H9 (cell line): ENCODE measurements around the gene FYCO1. TPM values are rescaled to one million over a fixed set of nuclear protein-coding genes. Genes with fewer than 3 reads are reported as not detected.

Source experiments
- DNase-seq: peaks from one replicate; pipeline ENCODE4 v3.0.0-alpha.2; 2017
- H2AFZ ChIP-seq: one replicate; pipeline ENCODE4 v1.6.1; 2013; ENCODE audit warnings: mild to moderate bottlenecking, low read length, control low read depth, moderate library complexity
- H2AK5ac ChIP-seq: 2 replicates; pipeline ENCODE4 v1.6.1; 2013; ENCODE audit warnings: low read length, control low read depth, mixed read lengths; ENCODE audit not compliant: insufficient read length
- H2BK120ac ChIP-seq: one replicate; pipeline ENCODE4 v1.6.1; 2013; ENCODE audit warnings: low read depth, mild to moderate bottlenecking, low read length, control low read depth, inconsistent platforms; ENCODE audit not compliant: poor library complexity, severe bottlenecking
- H2BK12ac ChIP-seq: 2 replicates; pipeline ENCODE4 v1.6.1; 2013; ENCODE audit warnings: low read length, control low read depth, mixed read lengths, low read depth; ENCODE audit not compliant: insufficient read length
- H2BK15ac ChIP-seq: 2 replicates; pipeline ENCODE4 v1.6.1; 2013; ENCODE audit warnings: low read depth, low read length, control low read depth
- H2BK20ac ChIP-seq: one replicate; pipeline ENCODE4 v1.6.1; 2013; ENCODE audit warnings: low read depth, mild to moderate bottlenecking, low read length, control low read depth, inconsistent platforms; ENCODE audit not compliant: poor library complexity, severe bottlenecking
- H2BK5ac ChIP-seq: 2 replicates; pipeline ENCODE4 v1.6.1; 2013; ENCODE audit warnings: low read length, control low read depth, mixed read lengths; ENCODE audit not compliant: insufficient read length
- H3K14ac ChIP-seq: 2 replicates; pipeline ENCODE4 v1.6.1; 2013; ENCODE audit warnings: low read length, control low read depth; ENCODE audit not compliant: insufficient read depth
- H3K18ac ChIP-seq: 2 replicates; pipeline ENCODE4 v1.6.1; 2013; ENCODE audit warnings: low read depth, mild to moderate bottlenecking, mixed read lengths, low read length, control low read depth; ENCODE audit not compliant: insufficient read length
- H3K23ac ChIP-seq: 2 replicates; pipeline ENCODE4 v1.6.1; 2013; ENCODE audit warnings: low read length, control low read depth, mixed read lengths, low read depth; ENCODE audit not compliant: insufficient read length
- H3K23me2 ChIP-seq: 2 replicates; pipeline ENCODE4 v1.6.1; 2013; ENCODE audit warnings: low read depth, mild to moderate bottlenecking, mixed read lengths, low read length, control low read depth; ENCODE audit not compliant: insufficient read length, poor library complexity, severe bottlenecking
- H3K27ac ChIP-seq: 2 replicates; pipeline ENCODE4 v1.5.1; 2013; ENCODE audit warnings: low read length, control low read depth, mixed read lengths, low read depth; ENCODE audit not compliant: insufficient read length
- H3K27me3 ChIP-seq: 2 replicates; pipeline ENCODE4 v1.6.1; 2013; ENCODE audit warnings: low read length, control low read depth, inconsistent platforms; ENCODE audit not compliant: insufficient read depth
- H3K4ac ChIP-seq: 2 replicates; pipeline ENCODE4 v1.6.1; 2013; ENCODE audit warnings: low read depth, mild to moderate bottlenecking, control low read depth, inconsistent platforms, low read length, moderate library complexity
- H3K4me1 ChIP-seq: 2 replicates; pipeline ENCODE4 v1.6.1; 2013; ENCODE audit warnings: low read length, control low read depth, inconsistent platforms; ENCODE audit not compliant: insufficient read depth
- H3K4me2 ChIP-seq: 2 replicates; pipeline ENCODE4 v1.6.1; 2013; ENCODE audit warnings: low read length, control low read depth, mixed read lengths; ENCODE audit not compliant: insufficient read length, insufficient read depth
- H3K56ac ChIP-seq: 2 replicates; pipeline ENCODE4 v1.6.1; 2013; ENCODE audit warnings: low read depth, mild to moderate bottlenecking, mixed read lengths, low read length, control low read depth; ENCODE audit not compliant: insufficient read length
- H3K79me1 ChIP-seq: 2 replicates; pipeline ENCODE4 v1.6.1; 2013; ENCODE audit warnings: low read depth, mild to moderate bottlenecking, moderate library complexity, low read length, control low read depth, inconsistent platforms; ENCODE audit not compliant: insufficient read depth, poor library complexity, severe bottlenecking
- H3K79me2 ChIP-seq: 2 replicates; pipeline ENCODE4 v1.6.1; 2013; ENCODE audit warnings: low read length, control low read depth, inconsistent platforms; ENCODE audit not compliant: insufficient read depth
- H3K9ac ChIP-seq: 2 replicates; pipeline ENCODE4 v1.6.1; 2013; ENCODE audit warnings: low read length, control low read depth, mixed read lengths; ENCODE audit not compliant: insufficient read length; ENCODE audit errors: extremely low read depth
- H3K9me3 ChIP-seq: one replicate; pipeline ENCODE4 v1.6.1; 2013; ENCODE audit warnings: low read depth, low read length, inconsistent platforms; ENCODE audit not compliant: control insufficient read depth
- H3T11ph ChIP-seq: one replicate; pipeline ENCODE4 v1.6.1; 2013; ENCODE audit warnings: mild to moderate bottlenecking, low read length, control low read depth, inconsistent platforms
- H4K20me1 ChIP-seq: one replicate; pipeline ENCODE4 v1.6.1; 2013; ENCODE audit not compliant: control insufficient read depth, insufficient read length, insufficient read depth
- H4K5ac ChIP-seq: 2 replicates; pipeline ENCODE4 v1.6.1; 2013; ENCODE audit warnings: low read depth, mild to moderate bottlenecking, mixed read lengths, low read length, control low read depth; ENCODE audit not compliant: insufficient read length
- H4K8ac ChIP-seq: replicated peaks from 2 replicates; pipeline ENCODE4 v1.6.1; 2013; ENCODE audit warnings: low read length, control low read depth, mixed read lengths, low read depth; ENCODE audit not compliant: insufficient read length
- H4K91ac ChIP-seq: 2 replicates; pipeline ENCODE4 v1.6.1; 2013; ENCODE audit warnings: low read depth, mild to moderate bottlenecking, moderate library complexity, mixed read lengths, low read length, control low read depth; ENCODE audit not compliant: insufficient read length
- H3K27ac Mint-ChIP-seq, 3 experiments: 2 replicates in 2 of 3; 3 replicates in 1 of 3; pipeline ENCODE4 v1.8.0; 2020 to 2021; ENCODE audit warnings: mixed read lengths in 3 of 3, mild to moderate bottlenecking in 1 of 3, moderate library complexity in 1 of 3
- H3K27me3 Mint-ChIP-seq: 2 replicates; pipeline ENCODE4 v1.8.0; 2021; ENCODE audit warnings: low read depth, mild to moderate bottlenecking, moderate library complexity, mixed read lengths
- H3K36me3 Mint-ChIP-seq, 3 experiments: 2 replicates in 2 of 3; 3 replicates in 1 of 3; pipeline ENCODE4 v1.8.0; 2020 to 2021; ENCODE audit warnings: low read depth in 3 of 3, mixed read lengths in 3 of 3; ENCODE audit not compliant: insufficient read depth in 1 of 3
- H3K4me1 Mint-ChIP-seq, 2 experiments: 2 replicates each; pipeline ENCODE4 v1.8.0; 2020; ENCODE audit warnings: mixed read lengths in 2 of 2
- H3K4me3 Mint-ChIP-seq, 2 experiments: 2 replicates in 1 of 2; 3 replicates in 1 of 2; pipeline ENCODE4 v1.8.0; 2020 to 2021; ENCODE audit warnings: mild to moderate bottlenecking in 2 of 2, mixed read lengths in 2 of 2, moderate library complexity in 1 of 2
- H3K9me3 Mint-ChIP-seq, 2 experiments: 2 replicates in 1 of 2; 3 replicates in 1 of 2; pipeline ENCODE4 v1.8.0; 2020; ENCODE audit warnings: mild to moderate bottlenecking in 2 of 2, mixed read lengths in 2 of 2, moderate library complexity in 1 of 2
- WGBS: extraction: QIAGEN DNeasy Blood & Tissue Kit; methylation state at CpG from one replicate; pipeline ENCODE4 v1.1.7; 2013; ENCODE audit warnings: missing lambda C conversion rate, low lambda C conversion rate, mixed read lengths; ENCODE audit not compliant: insufficient read length; ENCODE audit errors: extremely low coverage; 5-methylcytosine and 5-hydroxymethylcytosine counted together
- total RNA-seq: library from RNA; stranded (reverse); gene quantifications from 2 replicates; pipeline ENCODE4 v1.2.1, GENCODE V29; 2021
- TF ChIP-seq, protein P1 (sequence below): fragments of 200-600 bp; sonication (generic); conservative IDR thresholded peaks from 3 replicates; pipeline ENCODE4 v1.8.0; 2021; ENCODE audit warnings: antibody characterized with exemption, mild to moderate bottlenecking

The FYCO1 gene
- total RNA-seq, 1 experiment from 2014 or later = 10.4 TPM

DNA sequence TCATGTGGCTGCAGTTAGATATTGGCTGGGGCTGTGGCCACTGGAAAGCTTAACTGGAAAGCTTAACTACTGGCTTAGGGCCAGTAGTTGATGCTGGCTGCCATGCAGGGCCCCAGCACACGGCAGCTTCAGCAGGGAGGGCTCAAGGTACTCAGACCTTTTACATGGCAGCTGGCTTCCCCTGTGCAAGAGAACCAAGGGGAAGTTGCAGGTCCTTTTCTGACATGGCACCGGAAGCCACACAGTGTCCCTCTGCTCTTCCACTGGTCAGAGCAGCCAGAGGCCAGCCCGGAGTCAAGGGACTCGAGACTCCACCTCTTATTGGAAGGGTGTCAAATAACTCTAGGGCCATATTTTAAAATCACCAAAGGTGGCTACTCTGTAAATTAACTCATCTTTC, 84.7 kb downstream of the FYCO1 start:
- Mint-ChIP-seq H3K9me3 (no peaks in the 10 kb centered on the region), H3K27ac (no peak overlapping the region), H3K4me3 (no peak overlapping the region), H3K27me3 (peaks cover 29% of the 10 kb centered on the region), H3K4me1 (peaks cover 4 to 7% of the 10 kb centered on the region in 2 experiments), H3K36me3 (no peaks in the 10 kb centered on the region; a peak in 1 of 7 replicates)
- Histone ChIP-seq H2BK12ac (no peak overlapping the region), H4K91ac (no peak overlapping the region), H2BK20ac (no peak overlapping the region), H3K4ac (no peak overlapping the region), H3K18ac (no peak overlapping the region), H3K79me1 (no peaks in the 10 kb centered on the region), H3K27ac (no peak overlapping the region), H4K20me1 (no peaks in the 10 kb centered on the region), H3K4me1 (no peaks in the 10 kb centered on the region; the same call in 1 of the 2 replicates), H2AFZ (no peak overlapping the region), H2BK5ac (no peak overlapping the region), H3K23ac (no peak overlapping the region), H3K79me2 (no peaks in the 10 kb centered on the region), H2AK5ac (no peak overlapping the region), H3K9me3 (no peaks in the 10 kb centered on the region), H3K27me3 (no peaks in the 10 kb centered on the region), H3K4me2 (no peak overlapping the region), H3K9ac (no peak overlapping the region), H4K8ac (no peak overlapping the region), H4K5ac (no peak overlapping the region), H3K14ac (no peak overlapping the region), H3K23me2 (no peaks in the 10 kb centered on the region), H2BK15ac (no peak overlapping the region), H3T11ph (no peak overlapping the region), H2BK120ac (no peak overlapping the region), H3K56ac (no peak overlapping the region)
- TF ChIP-seq, protein P1, sequence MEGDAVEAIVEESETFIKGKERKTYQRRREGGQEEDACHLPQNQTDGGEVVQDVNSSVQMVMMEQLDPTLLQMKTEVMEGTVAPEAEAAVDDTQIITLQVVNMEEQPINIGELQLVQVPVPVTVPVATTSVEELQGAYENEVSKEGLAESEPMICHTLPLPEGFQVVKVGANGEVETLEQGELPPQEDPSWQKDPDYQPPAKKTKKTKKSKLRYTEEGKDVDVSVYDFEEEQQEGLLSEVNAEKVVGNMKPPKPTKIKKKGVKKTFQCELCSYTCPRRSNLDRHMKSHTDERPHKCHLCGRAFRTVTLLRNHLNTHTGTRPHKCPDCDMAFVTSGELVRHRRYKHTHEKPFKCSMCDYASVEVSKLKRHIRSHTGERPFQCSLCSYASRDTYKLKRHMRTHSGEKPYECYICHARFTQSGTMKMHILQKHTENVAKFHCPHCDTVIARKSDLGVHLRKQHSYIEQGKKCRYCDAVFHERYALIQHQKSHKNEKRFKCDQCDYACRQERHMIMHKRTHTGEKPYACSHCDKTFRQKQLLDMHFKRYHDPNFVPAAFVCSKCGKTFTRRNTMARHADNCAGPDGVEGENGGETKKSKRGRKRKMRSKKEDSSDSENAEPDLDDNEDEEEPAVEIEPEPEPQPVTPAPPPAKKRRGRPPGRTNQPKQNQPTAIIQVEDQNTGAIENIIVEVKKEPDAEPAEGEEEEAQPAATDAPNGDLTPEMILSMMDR = no peak
- no peak for DNase-seq
- WGBS = no CpG with 5 or more reads among the region's 4 CpGs
